OCI-LY7 (cell line): ENCODE data around the gene PLA2G4C. TPM values are rescaled to one million over a fixed set of nuclear protein-coding genes. Genes with fewer than 3 reads are reported as not detected.
A peak's percentile ranks its signal among the peaks of the same experiment; 100 is the strongest.

ENCODE experiments used
- BruUV-seq: library from RNA; stranded (reverse); fragments of 400-500 nt; replicated peaks from 2 replicates; lab custom pipeline; 2021; lab: Mats Ljungman, UMichigan
- CTCF ChIA-PET: fragments of 300-600 bp; sonication (Branson Sonifier 250); formaldehyde crosslinking; loops from one replicate; lab custom pipeline; 2022; ENCODE audit warnings: antibody characterized with exemption; ENCODE audit not compliant: unreplicated experiment; lab: Charles Lee
- POLR2A ChIA-PET: fragments of 300-600 bp; sonication (Branson Sonifier 250); formaldehyde crosslinking; loops from one replicate; lab custom pipeline; 2022; ENCODE audit warnings: antibody characterized with exemption; lab: Charles Lee
- DNase-seq: peaks from one replicate; pipeline ENCODE4 v3.0.0-alpha.2; 2015; ENCODE audit warnings: low spot score
- H2AFZ ChIP-seq: fragments of 200-600 bp; sonication (generic), shearing (Covaris generic); 2 replicates; pipeline ENCODE4 v1.6.1; 2014; ENCODE audit warnings: mild to moderate bottlenecking, antibody characterized with exemption, low read length, moderate library complexity
- H3K27ac ChIP-seq: fragments of 200-600 bp; sonication (generic); 2 replicates; pipeline ENCODE4 v1.5.1; 2014; ENCODE audit warnings: mixed run types, low read depth, mild to moderate bottlenecking, moderate library complexity, low read length, inconsistent platforms; ENCODE audit not compliant: poor library complexity, severe bottlenecking
- H3K36me3 ChIP-seq: fragments of 200-600 bp; sonication (generic); 2 replicates; pipeline ENCODE4 v1.6.1; 2014; ENCODE audit warnings: mild to moderate bottlenecking, antibody characterized with exemption, low read length, moderate library complexity, mixed read lengths; ENCODE audit not compliant: insufficient read depth
- H3K4me1 ChIP-seq: fragments of 200-600 bp; sonication (generic); 2 replicates; pipeline ENCODE4 v1.5.1; 2014; ENCODE audit warnings: mild to moderate bottlenecking, low read length; ENCODE audit not compliant: insufficient read depth, poor library complexity, severe bottlenecking
- H3K4me2 ChIP-seq: fragments of 200-600 bp; sonication (generic); 2 replicates; pipeline ENCODE4 v1.6.1; 2014; ENCODE audit warnings: mild to moderate bottlenecking, low read length
- H3K4me3 ChIP-seq: fragments of 200-600 bp; sonication (generic); 2 replicates; pipeline ENCODE4 v1.5.1; 2014; ENCODE audit warnings: mild to moderate bottlenecking, low read depth, low read length; ENCODE audit not compliant: poor library complexity, severe bottlenecking
- H3K79me2 ChIP-seq: fragments of 200-600 bp; sonication (generic); 2 replicates; pipeline ENCODE4 v1.6.1; 2016; ENCODE audit warnings: low read depth, mild to moderate bottlenecking, low read length, moderate library complexity, mixed read lengths; ENCODE audit not compliant: insufficient read depth
- H3K9me2 ChIP-seq: fragments of 200-600 bp; sonication (generic); 2 replicates; pipeline ENCODE4 v1.6.1; 2016; ENCODE audit warnings: mild to moderate bottlenecking, low read length, mixed read lengths; ENCODE audit not compliant: insufficient read depth
- H3K9me3 ChIP-seq: fragments of 200-600 bp; sonication (generic); 2 replicates; pipeline ENCODE4 v1.6.1; 2014; ENCODE audit warnings: mild to moderate bottlenecking, mixed run types, low read length, mixed read lengths
- H4K20me1 ChIP-seq: fragments of 200-600 bp; sonication (generic); 2 replicates; pipeline ENCODE4 v1.6.1; 2014; ENCODE audit warnings: mild to moderate bottlenecking, antibody characterized with exemption, low read length, moderate library complexity, mixed read lengths; ENCODE audit not compliant: insufficient read depth
- EZH2phosphoT487 ChIP-seq: fragments of 200-600 bp; sonication (generic); IDR thresholded peaks from 2 replicates; pipeline ENCODE4 v1.6.1; 2018; ENCODE audit warnings: low read depth, borderline replicate concordance, mild to moderate bottlenecking, mixed run types, antibody characterized with exemption, low read length, moderate library complexity, mixed read lengths
- intact Hi-C: fragments of 100-400 bp; cut with micrococcal nuclease; formaldehyde crosslinking; loops from one replicate; pipeline ENCODE4 v1.10.0; 2022; ENCODE audit not compliant: unreplicated experiment
- total RNA-seq, 2 experiments: library from RNA; depleted of rRNA in 1 of 2; stranded (reverse); fragments of >200 nt in 1 of 2; shearing (Covaris generic) in 1 of 2; gene quantifications; 2 replicates each; pipeline ENCODE4 v1.2.3, GENCODE V29; 2014 to 2022
- TF ChIP-seq, protein P1 (sequence below): fragments of 200-600 bp; sonication (generic); conservative IDR thresholded peaks from 2 replicates; pipeline ENCODE4 v1.5.1; 2014; ENCODE audit warnings: mild to moderate bottlenecking, antibody characterized with exemption, low read length, moderate library complexity, mixed read lengths

The PLA2G4C gene
- total RNA-seq, 2 experiments from 2014 or later = 0.98 to 1.4 TPM

DNA sequence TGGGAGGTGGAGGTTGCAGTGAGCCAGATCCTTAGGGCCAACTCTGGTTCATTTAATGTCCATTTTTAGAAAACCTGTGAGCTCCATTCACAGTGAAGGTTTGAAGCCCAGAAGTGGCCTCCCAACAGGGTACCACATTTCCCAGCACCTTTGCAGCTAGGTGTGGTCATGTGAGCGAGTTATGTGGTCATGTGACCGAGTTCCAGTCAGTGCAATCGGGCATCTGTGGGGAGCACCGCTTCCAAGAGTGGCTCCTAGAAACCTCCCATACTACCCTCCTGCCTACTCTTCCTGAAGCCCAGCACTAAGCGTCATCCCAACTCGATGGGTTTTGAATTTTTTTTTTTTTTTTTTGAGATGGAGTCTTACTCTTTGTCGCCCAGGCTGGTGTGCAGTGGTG is 663 bp upstream of the PLA2G4C start:
- Histone ChIP-seq H3K27ac (no peak overlapping the region), H3K9me3 (no peaks in the 10 kb centered on the region), H3K36me3 (peaks cover 17% of the 10 kb centered on the region), H3K9me2 (no peaks in the 10 kb centered on the region), H3K79me2 (no peaks in the 10 kb centered on the region), H4K20me1 (no peaks in the 10 kb centered on the region), H3K4me2 (peak overlapping the region; percentile 91), H2AFZ (peak overlapping the region; percentile 91; the same call in 1 of the 2 replicates), H3K4me3 (no peak overlapping the region), H3K4me1 (peaks cover 20% of the 10 kb centered on the region)
- TF ChIP-seq EZH2phosphoT487 = no peak
- TF ChIP-seq, protein P1, sequence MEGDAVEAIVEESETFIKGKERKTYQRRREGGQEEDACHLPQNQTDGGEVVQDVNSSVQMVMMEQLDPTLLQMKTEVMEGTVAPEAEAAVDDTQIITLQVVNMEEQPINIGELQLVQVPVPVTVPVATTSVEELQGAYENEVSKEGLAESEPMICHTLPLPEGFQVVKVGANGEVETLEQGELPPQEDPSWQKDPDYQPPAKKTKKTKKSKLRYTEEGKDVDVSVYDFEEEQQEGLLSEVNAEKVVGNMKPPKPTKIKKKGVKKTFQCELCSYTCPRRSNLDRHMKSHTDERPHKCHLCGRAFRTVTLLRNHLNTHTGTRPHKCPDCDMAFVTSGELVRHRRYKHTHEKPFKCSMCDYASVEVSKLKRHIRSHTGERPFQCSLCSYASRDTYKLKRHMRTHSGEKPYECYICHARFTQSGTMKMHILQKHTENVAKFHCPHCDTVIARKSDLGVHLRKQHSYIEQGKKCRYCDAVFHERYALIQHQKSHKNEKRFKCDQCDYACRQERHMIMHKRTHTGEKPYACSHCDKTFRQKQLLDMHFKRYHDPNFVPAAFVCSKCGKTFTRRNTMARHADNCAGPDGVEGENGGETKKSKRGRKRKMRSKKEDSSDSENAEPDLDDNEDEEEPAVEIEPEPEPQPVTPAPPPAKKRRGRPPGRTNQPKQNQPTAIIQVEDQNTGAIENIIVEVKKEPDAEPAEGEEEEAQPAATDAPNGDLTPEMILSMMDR = no peak
- BruUV-seq = no TSS peak
- intact Hi-C loops = no loop called here
- POLR2A ChIA-PET = interaction anchor here (0.7 to 1.2 kb wide), 3 partner anchors 11 to 148 kb away, joined by 3 to 4 read pairs (median 3); no protein-coding TSS in a partner anchor
- CTCF ChIA-PET = interaction anchor here (0.8 kb wide), 1 partner anchor 28 kb away, joined by 4 read pairs; no protein-coding TSS in a partner anchor
- peak; percentile 22 for DNase-seq

DNA sequence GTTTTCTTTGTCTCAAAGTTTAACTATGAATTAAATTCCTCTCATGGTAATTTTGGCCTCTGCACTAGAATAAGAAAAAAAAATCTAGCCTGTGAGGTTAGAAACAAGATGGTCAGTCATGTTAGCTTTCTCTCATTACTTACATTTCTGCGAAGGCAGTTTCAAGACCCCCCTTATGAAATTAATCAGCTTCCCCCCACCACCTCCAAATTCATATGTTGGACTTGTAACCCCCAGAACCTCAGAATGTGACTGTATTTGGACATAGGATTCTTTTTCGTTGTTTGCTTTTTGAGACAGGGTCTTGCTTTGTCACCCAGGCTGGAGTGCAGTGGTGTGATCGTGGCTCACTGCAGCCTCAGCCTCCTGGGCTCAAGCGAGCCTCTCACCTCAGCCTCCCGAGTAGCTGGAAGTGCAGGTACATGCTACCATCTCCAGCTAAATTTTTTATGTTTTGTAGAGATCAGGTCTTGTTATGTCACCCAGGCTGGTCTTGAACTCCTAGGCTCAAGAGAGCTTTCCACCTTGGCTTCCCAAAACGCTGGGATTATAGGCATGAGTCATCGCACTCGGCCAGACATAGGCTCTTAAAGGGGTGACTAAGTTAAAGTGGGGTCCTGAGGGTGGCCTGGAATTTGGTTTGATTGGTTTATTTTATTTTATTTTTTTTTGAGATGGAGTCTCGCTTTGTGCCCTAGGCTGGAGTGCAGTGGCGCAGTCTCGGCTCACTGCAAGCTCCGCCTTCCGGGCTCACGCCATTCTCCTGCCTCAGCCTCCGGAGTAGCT is 1.4 kb downstream of the PLA2G4C start:
- CTCF ChIA-PET = no interaction called here
- Histone ChIP-seq H3K27ac (no peak overlapping the region), H3K4me3 (no peak overlapping the region), H3K4me2 (no peak overlapping the region), H3K4me1 (peaks cover 20% of the 10 kb centered on the region), H4K20me1 (no peaks in the 10 kb centered on the region), H3K9me2 (no peaks in the 10 kb centered on the region), H3K9me3 (no peaks in the 10 kb centered on the region), H3K36me3 (peaks cover under 1% of the 10 kb centered on the region; the same call in 1 of the 2 replicates), H2AFZ (no peak overlapping the region), H3K79me2 (no peaks in the 10 kb centered on the region)
- DNase-seq = no peak
- intact Hi-C loops = no loop called here
- TF ChIP-seq, protein P1 = no peak
- no peak for TF ChIP-seq EZH2phosphoT487
- POLR2A ChIA-PET = interaction anchor here (0.6 kb wide), 2 partner anchors 140 to 601 kb away, joined by 3 read pairs; no protein-coding TSS in a partner anchor
- BruUV-seq = no TSS peak

DNA sequence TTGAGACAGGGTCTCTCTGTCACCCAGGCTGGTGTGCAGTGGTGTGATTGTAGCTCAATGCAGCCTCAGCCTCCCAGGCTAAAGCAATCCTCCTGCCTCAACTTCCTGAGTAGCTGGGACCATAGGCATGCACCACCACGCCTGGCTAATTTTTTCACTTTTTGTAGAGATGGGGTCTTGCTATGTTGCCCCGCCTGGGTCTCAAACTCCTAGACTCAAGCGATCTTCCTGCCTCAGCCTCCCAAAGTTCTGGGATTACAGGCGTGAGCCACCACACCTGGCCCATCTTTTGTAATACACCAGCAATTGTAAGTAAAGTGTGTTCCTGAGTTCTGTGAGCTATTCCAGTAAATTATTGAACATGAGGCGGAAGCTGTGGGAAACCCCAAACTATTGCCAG is 6.7 kb downstream of the PLA2G4C start:
- Histone ChIP-seq H3K4me2 (no peak overlapping the region), H3K79me2 (no peaks in the 10 kb centered on the region), H3K36me3 (no peaks in the 10 kb centered on the region), H2AFZ (no peak overlapping the region), H3K4me1 (peaks cover 3% of the 10 kb centered on the region), H3K9me3 (no peaks in the 10 kb centered on the region), H3K27ac (no peak overlapping the region), H4K20me1 (no peaks in the 10 kb centered on the region), H3K4me3 (no peak overlapping the region), H3K9me2 (no peaks in the 10 kb centered on the region)
- DNase-seq = no peak
- no TSS peak for BruUV-seq
- TF ChIP-seq, protein P1 = no peak
- TF ChIP-seq EZH2phosphoT487 = no peak
- POLR2A ChIA-PET = no interaction called here
- CTCF ChIA-PET = no interaction called here
- intact Hi-C loops = no loop called here
